Osteocyte (in vitro differentiated cells): ENCODE data around the gene MICOS13. TPM values are rescaled to one million over a fixed set of nuclear protein-coding genes. Genes with fewer than 3 reads are reported as not detected.

Source experiments
- DNase-seq: peaks from one replicate; pipeline ENCODE4 v3.0.0; 2021; ENCODE audit warnings: mixed read lengths; ENCODE audit not compliant: unreplicated experiment; ENCODE audit errors: extremely low spot score
- H3K27ac Mint-ChIP-seq: one replicate; pipeline ENCODE4 v1.8.0; 2021; ENCODE audit warnings: mild to moderate bottlenecking, mixed read lengths; ENCODE audit not compliant: unreplicated experiment
- H3K27me3 Mint-ChIP-seq: one replicate; pipeline ENCODE4 v1.8.0; 2021; ENCODE audit warnings: mixed read lengths; ENCODE audit not compliant: unreplicated experiment
- H3K36me3 Mint-ChIP-seq: one replicate; pipeline ENCODE4 v1.8.0; 2021; ENCODE audit warnings: mixed read lengths; ENCODE audit not compliant: unreplicated experiment
- H3K4me1 Mint-ChIP-seq: one replicate; pipeline ENCODE4 v1.8.0; 2021; ENCODE audit warnings: mixed read lengths; ENCODE audit not compliant: unreplicated experiment
- H3K4me3 Mint-ChIP-seq: one replicate; pipeline ENCODE4 v1.8.0; 2021; ENCODE audit warnings: mild to moderate bottlenecking, moderate library complexity, mixed read lengths; ENCODE audit not compliant: unreplicated experiment
- H3K9me3 Mint-ChIP-seq: one replicate; pipeline ENCODE4 v1.8.0; 2021; ENCODE audit warnings: mixed read lengths; ENCODE audit not compliant: unreplicated experiment
- total RNA-seq: library from RNA; stranded (reverse); gene quantifications from 2 replicates; pipeline ENCODE4 v1.2.1, GENCODE V29; 2021
- TF ChIP-seq, protein P1 (sequence below): fragments of 200-600 bp; sonication (generic); IDR thresholded peaks from 2 replicates; pipeline ENCODE4 v1.5.0; 2021; ENCODE audit warnings: antibody characterized with exemption, mild to moderate bottlenecking, moderate library complexity

Gene MICOS13
- total RNA-seq, 1 donor from 2014 or later = 60.7 TPM

DNA sequence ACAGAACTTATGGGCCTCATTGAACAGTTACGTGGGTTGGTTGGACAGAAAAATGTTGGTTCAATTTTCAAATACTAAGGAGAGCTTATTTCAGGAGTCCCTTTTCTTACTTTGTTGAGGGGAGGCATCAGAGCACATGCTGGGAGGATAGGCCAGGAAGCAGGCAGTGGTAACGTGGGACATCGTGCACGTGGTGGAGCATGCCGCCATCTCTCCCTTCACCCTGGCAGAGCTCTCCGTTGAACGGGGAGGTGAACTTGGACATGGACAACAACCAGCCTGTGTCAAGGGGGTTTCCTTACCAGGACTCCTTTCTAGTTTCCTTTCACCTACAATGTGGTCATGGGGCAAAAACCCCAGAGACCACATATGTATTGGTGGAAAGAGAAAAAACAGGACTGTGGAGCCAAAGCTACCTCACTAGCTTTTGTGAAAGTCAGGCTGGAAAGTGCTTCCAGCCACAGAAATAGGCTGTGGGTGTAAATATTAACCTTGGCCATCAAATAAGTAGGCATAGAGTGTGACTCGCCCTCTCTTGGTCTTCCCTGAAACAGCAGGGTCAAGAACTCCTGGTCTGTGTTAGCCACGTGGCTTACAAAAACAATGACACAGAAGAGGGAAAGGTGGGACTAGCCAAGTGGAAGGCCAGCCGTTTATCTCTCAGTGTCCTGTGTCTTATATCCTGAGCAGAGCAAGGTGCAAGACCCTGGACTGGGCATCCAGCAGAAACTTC is 14.4 kb downstream of the MICOS13 start:
- no peaks in the 10 kb centered on the region for H3K9me3 Mint-ChIP-seq
- H3K27me3 Mint-ChIP-seq = no peaks in the 10 kb centered on the region
- H3K4me1 Mint-ChIP-seq = no peaks in the 10 kb centered on the region
- no peak for DNase-seq
- H3K36me3 Mint-ChIP-seq = peaks cover 38% of the 10 kb centered on the region
- H3K4me3 Mint-ChIP-seq = no peak overlapping the region
- TF ChIP-seq, protein P1, sequence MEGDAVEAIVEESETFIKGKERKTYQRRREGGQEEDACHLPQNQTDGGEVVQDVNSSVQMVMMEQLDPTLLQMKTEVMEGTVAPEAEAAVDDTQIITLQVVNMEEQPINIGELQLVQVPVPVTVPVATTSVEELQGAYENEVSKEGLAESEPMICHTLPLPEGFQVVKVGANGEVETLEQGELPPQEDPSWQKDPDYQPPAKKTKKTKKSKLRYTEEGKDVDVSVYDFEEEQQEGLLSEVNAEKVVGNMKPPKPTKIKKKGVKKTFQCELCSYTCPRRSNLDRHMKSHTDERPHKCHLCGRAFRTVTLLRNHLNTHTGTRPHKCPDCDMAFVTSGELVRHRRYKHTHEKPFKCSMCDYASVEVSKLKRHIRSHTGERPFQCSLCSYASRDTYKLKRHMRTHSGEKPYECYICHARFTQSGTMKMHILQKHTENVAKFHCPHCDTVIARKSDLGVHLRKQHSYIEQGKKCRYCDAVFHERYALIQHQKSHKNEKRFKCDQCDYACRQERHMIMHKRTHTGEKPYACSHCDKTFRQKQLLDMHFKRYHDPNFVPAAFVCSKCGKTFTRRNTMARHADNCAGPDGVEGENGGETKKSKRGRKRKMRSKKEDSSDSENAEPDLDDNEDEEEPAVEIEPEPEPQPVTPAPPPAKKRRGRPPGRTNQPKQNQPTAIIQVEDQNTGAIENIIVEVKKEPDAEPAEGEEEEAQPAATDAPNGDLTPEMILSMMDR = no peak
- no peak overlapping the region for H3K27ac Mint-ChIP-seq

- Mint-ChIP-seq H3K36me3 (peaks cover 41% of the 10 kb centered on the region), H3K4me1 (no peaks in the 10 kb centered on the region), H3K27ac (no peak overlapping the region), H3K27me3 (no peaks in the 10 kb centered on the region), H3K9me3 (no peaks in the 10 kb centered on the region), H3K4me3 (no peak overlapping the region)
- TF ChIP-seq, protein P1 = no peak
- no peak for DNase-seq
Observed at GRCh38 chr19:5664515-5664914, 15.8 kb downstream of the MICOS13 start.

DNA sequence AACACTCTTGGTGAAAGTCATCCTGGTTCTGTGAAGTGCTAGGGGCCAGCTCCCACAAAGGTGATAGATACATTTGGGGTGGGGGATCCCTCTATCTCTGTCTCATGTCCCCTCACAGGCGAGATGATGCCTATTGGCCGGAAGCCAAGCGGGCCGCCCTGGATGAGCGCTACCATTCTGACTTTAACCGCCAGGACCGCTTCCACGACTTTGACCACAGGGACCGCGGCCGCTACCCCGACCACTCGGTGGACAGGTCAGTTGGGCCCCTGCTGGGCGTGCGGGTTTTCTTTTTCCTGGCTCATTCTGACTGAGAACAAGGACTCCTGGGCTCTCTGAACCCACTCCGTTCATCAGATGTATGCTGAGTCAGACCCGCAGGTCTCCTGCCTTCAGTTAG is 16.4 kb downstream of the MICOS13 start:
- Mint-ChIP-seq H3K9me3 (no peaks in the 10 kb centered on the region), H3K27ac (no peak overlapping the region), H3K36me3 (peaks cover 41% of the 10 kb centered on the region), H3K4me3 (no peak overlapping the region), H3K4me1 (no peaks in the 10 kb centered on the region), H3K27me3 (no peaks in the 10 kb centered on the region)
- no peak for DNase-seq
- TF ChIP-seq, protein P1 = no peak

GRCh38 chr19:5661483-5661882 is 18.8 kb downstream of the MICOS13 start:
- no peaks in the 10 kb centered on the region for H3K27me3 Mint-ChIP-seq
- H3K4me1 Mint-ChIP-seq = no peaks in the 10 kb centered on the region
- peaks cover 39% of the 10 kb centered on the region for H3K36me3 Mint-ChIP-seq
- H3K9me3 Mint-ChIP-seq = no peaks in the 10 kb centered on the region
- H3K27ac Mint-ChIP-seq = no peak overlapping the region
- TF ChIP-seq, protein P1 = no peak
- H3K4me3 Mint-ChIP-seq = no peak overlapping the region
- no peak for DNase-seq

DNA sequence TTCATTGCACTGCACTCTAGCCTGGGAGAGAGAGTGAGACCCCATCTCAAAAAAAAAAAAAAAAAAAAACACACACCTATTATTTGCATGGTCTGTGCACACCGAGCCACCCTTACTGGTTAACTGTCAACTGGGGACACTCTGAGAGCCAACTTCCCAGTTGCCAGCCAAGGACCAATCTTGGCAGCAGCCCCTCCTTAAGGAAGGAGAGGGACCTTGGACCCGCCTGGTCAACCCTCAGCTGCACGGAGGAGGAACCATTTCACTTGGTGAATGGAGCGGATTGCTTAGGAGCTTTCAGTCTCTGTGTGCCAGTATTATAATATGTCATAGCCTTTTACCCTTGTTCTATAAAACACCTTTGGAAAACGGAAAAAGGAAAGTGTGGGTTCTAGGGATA is 24.9 kb downstream of the MICOS13 start:
- TF ChIP-seq, protein P1 = no peak
- H3K36me3 Mint-ChIP-seq = peaks cover 45% of the 10 kb centered on the region
- H3K4me1 Mint-ChIP-seq = no peaks in the 10 kb centered on the region
- no peaks in the 10 kb centered on the region for H3K27me3 Mint-ChIP-seq
- no peak overlapping the region for H3K27ac Mint-ChIP-seq
- H3K9me3 Mint-ChIP-seq = no peaks in the 10 kb centered on the region
- no peak overlapping the region for H3K4me3 Mint-ChIP-seq
- no peak for DNase-seq
